OCI-LY3 (cell line): ENCODE results near the gene WFDC9.
"Not testable (repeated sequence)": the region's sequence is repeated elsewhere in the genome, so short reads cannot be mapped to it uniquely, and the experiment has no call there.

Source experiments
- H2AFZ ChIP-seq: fragments of 200-600, 300-600 bp; shearing (Covaris generic); 2 replicates; pipeline ENCODE4 v1.6.0; 2014; ENCODE audit warnings: antibody characterized with exemption, low read depth, low read length
- H3K27ac ChIP-seq: fragments of 200-600, 300-600 bp; sonication (generic); 2 replicates; pipeline ENCODE4 v1.5.1; 2014; ENCODE audit warnings: mild to moderate bottlenecking, low read length, moderate library complexity, mixed read lengths
- H3K27me3 ChIP-seq: fragments of 200-600, 300-600 bp; sonication (generic); 2 replicates; pipeline ENCODE4 v1.6.1; 2014; ENCODE audit warnings: low read depth, low read length, mixed read lengths
- H3K36me3 ChIP-seq: fragments of 200-600, 300-600 bp; sonication (generic); replicated peaks from 2 replicates; pipeline ENCODE3; 2014; ENCODE audit warnings: low read depth, low read length, mixed read lengths
- H3K4me1 ChIP-seq: fragments of 300-600, 200-600 bp; sonication (generic); 2 replicates; pipeline ENCODE4 v1.6.1; 2014; ENCODE audit warnings: low read length, mixed read lengths
- H3K4me2 ChIP-seq: fragments of 200-600, 300-600 bp; sonication (generic); 2 replicates; pipeline ENCODE4 v1.6.1; 2014; ENCODE audit warnings: low read length, mixed read lengths
- H3K4me3 ChIP-seq: fragments of 300-600, 200-600 bp; sonication (generic); 2 replicates; pipeline ENCODE4 v1.5.1; 2014; ENCODE audit warnings: antibody characterized with exemption, mild to moderate bottlenecking, low read length, moderate library complexity
- H3K79me2 ChIP-seq: fragments of 300-600, 200-600 bp; shearing (Covaris generic); 2 replicates; pipeline ENCODE4 v1.6.1; 2014; ENCODE audit warnings: mild to moderate bottlenecking, low read length, mixed read lengths
- H3K9ac ChIP-seq: fragments of 300-600, 200-600 bp; shearing (Covaris generic); 2 replicates; pipeline ENCODE4 v1.6.0; 2014; ENCODE audit warnings: mild to moderate bottlenecking, low read length, moderate library complexity
- H3K9me3 ChIP-seq: fragments of 200-600, 300-600 bp; shearing (Covaris generic); 2 replicates; pipeline ENCODE4 v1.6.1; 2014; ENCODE audit warnings: low read length, mixed read lengths; ENCODE audit not compliant: insufficient read depth
- H4K20me1 ChIP-seq: fragments of 200-600, 300-600 bp; sonication (generic); 2 replicates; pipeline ENCODE4 v1.6.1; 2016; ENCODE audit warnings: low read length, mixed read lengths; ENCODE audit not compliant: insufficient read depth
- EZH2phosphoT487 ChIP-seq: fragments of 200-600 bp; shearing (Covaris generic); IDR thresholded peaks from 2 replicates; pipeline ENCODE4 v1.6.1; 2018; ENCODE audit warnings: antibody characterized with exemption, mixed run types, low read depth
- TF ChIP-seq, protein P1 (sequence below): fragments of 200-600, 300-600 bp; sonication (generic); IDR thresholded peaks from 2 replicates; pipeline ENCODE4 v1.5.1; 2014; ENCODE audit warnings: antibody characterized with exemption, low read length, low read depth

WFDC9 gene

DNA sequence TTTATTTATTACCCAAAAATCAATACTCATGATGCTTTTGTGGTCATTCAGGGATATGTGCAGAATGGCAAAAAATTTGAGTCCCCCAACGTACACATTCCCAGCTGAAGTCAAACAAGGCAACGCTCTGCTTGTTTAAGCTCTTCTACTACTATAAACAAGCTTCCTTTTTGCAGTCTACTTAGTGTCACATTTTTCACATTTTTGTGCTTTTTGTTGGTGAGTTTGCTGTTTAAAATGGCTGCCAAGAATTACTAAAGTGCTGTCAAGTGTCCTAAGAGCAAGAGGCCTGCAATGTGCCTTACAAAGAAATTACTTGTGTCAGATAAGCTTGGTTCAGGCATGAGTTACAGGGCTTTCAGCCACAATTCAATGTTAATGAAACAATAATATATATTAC, 54.1 kb downstream of the WFDC9 start:
- Histone ChIP-seq H3K4me3 (no peak overlapping the region), H3K27ac (no peak overlapping the region), H4K20me1 (no peaks in the 10 kb centered on the region), H3K79me2 (no peaks in the 10 kb centered on the region), H3K4me1 (no peaks in the 10 kb centered on the region), H3K36me3 (no peaks in the 10 kb centered on the region), H3K27me3 (peaks cover 34% of the 10 kb centered on the region), H2AFZ (no peak overlapping the region), H3K4me2 (no peak overlapping the region), H3K9ac (no peak overlapping the region), H3K9me3 (no peaks in the 10 kb centered on the region)
- TF ChIP-seq EZH2phosphoT487, result no peak

DNA sequence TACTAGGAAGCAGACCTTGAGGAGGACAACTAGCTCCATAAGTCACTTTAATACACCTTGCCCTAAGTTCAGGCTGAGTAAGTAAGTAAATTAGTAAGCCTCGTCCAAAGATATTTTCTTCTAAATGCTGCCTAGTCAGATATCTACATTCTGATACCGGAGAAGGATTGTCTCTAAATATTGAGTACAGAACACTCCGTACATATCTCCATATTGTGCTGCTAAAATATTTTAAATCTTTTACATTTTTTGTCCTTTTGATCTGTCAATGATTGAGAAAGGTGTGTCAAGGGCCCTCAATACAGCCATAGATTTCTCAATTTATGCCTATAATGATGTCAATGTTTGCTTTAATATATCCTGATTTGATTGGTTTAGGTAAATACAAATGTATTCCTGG, 55.2 kb downstream of the WFDC9 start:
- TF ChIP-seq, protein P1, sequence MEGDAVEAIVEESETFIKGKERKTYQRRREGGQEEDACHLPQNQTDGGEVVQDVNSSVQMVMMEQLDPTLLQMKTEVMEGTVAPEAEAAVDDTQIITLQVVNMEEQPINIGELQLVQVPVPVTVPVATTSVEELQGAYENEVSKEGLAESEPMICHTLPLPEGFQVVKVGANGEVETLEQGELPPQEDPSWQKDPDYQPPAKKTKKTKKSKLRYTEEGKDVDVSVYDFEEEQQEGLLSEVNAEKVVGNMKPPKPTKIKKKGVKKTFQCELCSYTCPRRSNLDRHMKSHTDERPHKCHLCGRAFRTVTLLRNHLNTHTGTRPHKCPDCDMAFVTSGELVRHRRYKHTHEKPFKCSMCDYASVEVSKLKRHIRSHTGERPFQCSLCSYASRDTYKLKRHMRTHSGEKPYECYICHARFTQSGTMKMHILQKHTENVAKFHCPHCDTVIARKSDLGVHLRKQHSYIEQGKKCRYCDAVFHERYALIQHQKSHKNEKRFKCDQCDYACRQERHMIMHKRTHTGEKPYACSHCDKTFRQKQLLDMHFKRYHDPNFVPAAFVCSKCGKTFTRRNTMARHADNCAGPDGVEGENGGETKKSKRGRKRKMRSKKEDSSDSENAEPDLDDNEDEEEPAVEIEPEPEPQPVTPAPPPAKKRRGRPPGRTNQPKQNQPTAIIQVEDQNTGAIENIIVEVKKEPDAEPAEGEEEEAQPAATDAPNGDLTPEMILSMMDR, result no peak
- TF ChIP-seq EZH2phosphoT487, result no peak
- Histone ChIP-seq H2AFZ (no peak overlapping the region), H3K79me2 (no peaks in the 10 kb centered on the region), H3K36me3 (no peaks in the 10 kb centered on the region), H3K4me3 (no peak overlapping the region), H3K4me1 (no peaks in the 10 kb centered on the region), H3K27me3 (peaks cover 34% of the 10 kb centered on the region), H4K20me1 (no peaks in the 10 kb centered on the region), H3K4me2 (no peak overlapping the region), H3K9ac (no peak overlapping the region), H3K27ac (no peak overlapping the region), H3K9me3 (no peaks in the 10 kb centered on the region)

DNA sequence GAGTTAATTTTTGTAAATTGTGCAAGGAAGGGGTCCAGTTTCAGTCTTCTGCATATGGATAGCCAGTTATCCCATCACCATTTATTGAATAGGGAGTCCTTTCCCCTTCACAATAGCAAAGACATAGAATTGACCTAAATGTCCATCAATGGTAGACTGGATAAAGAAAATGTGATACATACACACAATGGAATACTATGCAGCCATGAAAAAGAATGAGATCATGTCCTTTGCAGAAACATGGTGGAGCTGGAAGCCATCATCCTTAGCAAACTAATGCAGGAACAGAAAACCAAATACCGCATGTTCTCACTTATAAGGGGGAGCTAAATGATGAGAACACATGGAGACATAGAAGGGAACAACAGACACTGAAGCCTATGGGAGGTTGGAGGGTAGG, 61.4 kb downstream of the WFDC9 start:
- not testable (repeated sequence) for H2AFZ ChIP-seq, H3K36me3 ChIP-seq, H3K79me2 ChIP-seq, H3K27ac ChIP-seq, H3K4me1 ChIP-seq, H4K20me1 ChIP-seq, H3K9me3 ChIP-seq, H3K4me2 ChIP-seq, H3K9ac ChIP-seq, H3K4me3 ChIP-seq
- H3K27me3 ChIP-seq, result peaks cover 50% of the 10 kb centered on the region

DNA sequence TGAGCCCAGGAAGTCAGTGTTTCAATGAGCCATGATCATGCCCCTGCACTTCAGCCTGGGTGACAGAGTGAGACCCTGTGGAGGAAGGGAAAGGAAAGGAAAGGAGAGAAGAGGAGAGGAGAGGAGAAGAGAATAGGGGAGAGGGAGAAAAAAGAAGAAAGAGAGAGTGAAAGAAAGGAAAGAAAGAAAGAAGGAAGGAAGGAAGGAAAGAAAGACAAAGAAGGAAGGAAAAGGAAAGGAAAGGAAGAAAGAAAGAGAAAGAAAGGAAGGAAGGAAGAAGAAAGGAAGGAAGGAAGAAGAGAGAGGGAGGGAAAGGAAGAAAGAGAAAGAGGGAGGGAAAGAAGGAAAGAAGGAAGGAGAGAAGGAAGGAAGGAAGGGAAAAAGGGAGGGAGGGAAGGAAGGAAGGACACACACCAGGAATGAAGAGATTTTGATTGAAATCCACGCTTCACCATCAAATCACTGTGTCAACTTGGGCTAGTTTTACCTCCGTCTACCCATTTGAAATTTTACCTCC, 66.3 kb downstream of the WFDC9 start:
- no peak overlapping the region for H3K9ac ChIP-seq
- H3K79me2 ChIP-seq, result no peaks in the 10 kb centered on the region
- H3K36me3 ChIP-seq, result no peaks in the 10 kb centered on the region
- H3K9me3 ChIP-seq, result no peaks in the 10 kb centered on the region
- H4K20me1 ChIP-seq, result no peaks in the 10 kb centered on the region
- H3K4me1 ChIP-seq, result no peaks in the 10 kb centered on the region
- H3K4me3 ChIP-seq, result no peak overlapping the region
- H3K27ac ChIP-seq, result no peak overlapping the region
- no peak overlapping the region for H3K4me2 ChIP-seq
- TF ChIP-seq EZH2phosphoT487, result no peak
- TF ChIP-seq, protein P1, result no peak
- peaks cover 68% of the 10 kb centered on the region for H3K27me3 ChIP-seq
- no peak overlapping the region for H2AFZ ChIP-seq
